ENCODE results near the gene RYR3.

The RYR3 gene

GRCh38 chr15:33304924-33305323, 5.8 kb upstream of the RYR3 start:
- TF ChIP-seq CTCF (IDR thresholded peaks at IDR 0.05; ENCODE audit: borderline replicate concordance, insufficient read depth, low read depth, low read length): no peak
- H3K4me3 ChIP-seq (ENCODE audit: low read depth, low read length): no peak overlapping the region

GRCh38 chr15:33309602-33310276, 1.0 kb upstream of the RYR3 start:
- peak; percentile 27; the same call in 1 of the 2 replicates for TF ChIP-seq CTCF (IDR thresholded peaks at IDR 0.05; ENCODE audit: borderline replicate concordance, insufficient read depth, low read depth, low read length)
- no peak overlapping the region for H3K4me3 ChIP-seq (ENCODE audit: low read depth, low read length)

GRCh38 chr15:33311312-33311971, 675 bp downstream of the RYR3 start:
- TF ChIP-seq CTCF (IDR thresholded peaks at IDR 0.05; ENCODE audit: borderline replicate concordance, insufficient read depth, low read depth, low read length): no peak
- no peak overlapping the region for H3K4me3 ChIP-seq (ENCODE audit: low read depth, low read length)

GRCh38 chr15:33313491-33313890, 2.7 kb downstream of the RYR3 start:
- TF ChIP-seq CTCF (IDR thresholded peaks at IDR 0.05; ENCODE audit: borderline replicate concordance, insufficient read depth, low read depth, low read length): no peak
- no peak overlapping the region for H3K4me3 ChIP-seq (ENCODE audit: low read depth, low read length)

GRCh38 chr15:33314069-33314468, 3.3 kb downstream of the RYR3 start:
- TF ChIP-seq CTCF (IDR thresholded peaks at IDR 0.05; ENCODE audit: borderline replicate concordance, insufficient read depth, low read depth, low read length): no peak
- no peak overlapping the region for H3K4me3 ChIP-seq (ENCODE audit: low read depth, low read length)

- no peak overlapping the region for H3K4me3 ChIP-seq (ENCODE audit: low read depth, low read length)
- no peak for TF ChIP-seq CTCF (IDR thresholded peaks at IDR 0.05; ENCODE audit: borderline replicate concordance, insufficient read depth, low read depth, low read length)
Measured at GRCh38 chr15:33315044-33315443, 4.3 kb downstream of the RYR3 start.

- no peak for TF ChIP-seq CTCF (IDR thresholded peaks at IDR 0.05; ENCODE audit: borderline replicate concordance, insufficient read depth, low read depth, low read length)
Measured at GRCh38 chr15:33317896-33318295, 7.1 kb downstream of the RYR3 start.

More at GRCh38 chr15:33317896-33318295, 7.1 kb downstream of the RYR3 start:
- H3K4me3 ChIP-seq (ENCODE audit: low read depth, low read length): no peak overlapping the region
